Fibroblast of lung (primary cell): ENCODE data around the gene SLC2A4RG. TPM values are rescaled to one million over a fixed set of nuclear protein-coding genes. Genes with fewer than 3 reads are reported as not detected.
A peak's percentile ranks its signal among the peaks of the same experiment; 100 is the strongest.
"Not testable (repeated sequence)": the region's sequence is repeated elsewhere in the genome, so short reads cannot be mapped to it uniquely, and the experiment has no call there.

Experiments used
- DNase-seq, 2 donors: peaks; one replicate each; pipeline versions ENCODE4 v3.0.0 to v3.0.0-alpha.2; 2010; ENCODE audit warnings: low read depth in 2 of 2
- H2AFZ ChIP-seq: 2 replicates; pipeline ENCODE4 v1.5.1; 2012; ENCODE audit warnings: low read length, control low read depth, inconsistent platforms
- H3K27ac ChIP-seq: 2 replicates; pipeline ENCODE4 v1.5.1; 2011; ENCODE audit warnings: low read length, control low read depth; ENCODE audit not compliant: insufficient read depth
- H3K27me3 ChIP-seq: 2 replicates; pipeline ENCODE4 v1.5.1; 2011; ENCODE audit warnings: mild to moderate bottlenecking, low read length; ENCODE audit not compliant: control insufficient read depth, insufficient read depth
- H3K36me3 ChIP-seq: 2 replicates; pipeline ENCODE4 v1.5.1; 2011; ENCODE audit warnings: low read length; ENCODE audit not compliant: control insufficient read depth, insufficient read depth
- H3K4me1 ChIP-seq: 2 replicates; pipeline ENCODE4 v1.5.1; 2011; ENCODE audit warnings: low read length; ENCODE audit not compliant: control insufficient read depth, insufficient read depth; ENCODE audit errors: extremely low read depth
- H3K4me2 ChIP-seq: 2 replicates; pipeline ENCODE4 v1.5.1; 2011; ENCODE audit warnings: low read length, control low read depth; ENCODE audit not compliant: insufficient read depth; ENCODE audit errors: extremely low read depth
- H3K4me3 ChIP-seq, 4 experiments: fragments of 200-600 bp in 1 of 4; sonication (generic) in 1 of 4; replicated peaks in 1 of 4; 2 replicates each; pipeline ENCODE4 v1.5.1; 2011 to 2016; ENCODE audit warnings: low read length in 4 of 4, low read depth in 3 of 4, mild to moderate bottlenecking in 3 of 4, control low read depth in 2 of 4, inconsistent platforms in 1 of 4, mixed read lengths in 1 of 4; ENCODE audit not compliant: insufficient read depth in 1 of 4; ENCODE audit errors: control extremely low read depth in 1 of 4
- H3K79me2 ChIP-seq: 2 replicates; pipeline ENCODE4 v1.5.1; 2012; ENCODE audit warnings: mild to moderate bottlenecking, low read length, inconsistent platforms; ENCODE audit not compliant: control insufficient read depth, insufficient read depth
- H3K9ac ChIP-seq: 2 replicates; pipeline ENCODE4 v1.5.1; 2011; ENCODE audit warnings: mild to moderate bottlenecking, low read length, control low read depth; ENCODE audit not compliant: insufficient read depth
- H3K9me3 ChIP-seq: 2 replicates; pipeline ENCODE4 v1.5.1; 2012; ENCODE audit warnings: low read depth, low read length; ENCODE audit not compliant: control insufficient read depth, insufficient read depth
- H4K20me1 ChIP-seq: 2 replicates; pipeline ENCODE4 v1.5.1; 2011; ENCODE audit warnings: low read length; ENCODE audit not compliant: control insufficient read depth, insufficient read depth; ENCODE audit errors: extremely low read depth
- EZH2 ChIP-seq: IDR thresholded peaks from 2 replicates; pipeline ENCODE4 v1.5.1; 2012; ENCODE audit warnings: low read length, control low read depth, mild to moderate bottlenecking; ENCODE audit errors: missing control alignments
- polyA plus RNA-seq, 2 donors: library from polyadenylated mRNA; depleted of rRNA in 1 of 2; stranded (reverse) in 1 of 2; unstranded in 1 of 2; fragments of >200 nt; gene quantifications; 2 replicates each; pipeline ENCODE4 v1.2.1, GENCODE V29; 2011 to 2012; ENCODE audit warnings: missing spikeins in 1 of 2
- total RNA-seq: library from RNA; depleted of rRNA; stranded (reverse); fragments of >200 nt; gene quantifications from 2 replicates; pipeline ENCODE4 v1.2.1, GENCODE V29; 2014
- TF ChIP-seq, protein P1 (sequence below), 2 donors: IDR thresholded peaks in 1 of 2; conservative IDR thresholded peaks in 1 of 2; 1 replicate in 1 of 2; 2 replicates in 1 of 2; pipeline ENCODE4 v1.5.1; 2011 to 2012; ENCODE audit warnings: low read length in 2 of 2, control low read depth in 1 of 2, inconsistent platforms in 1 of 2, low read depth in 1 of 2, mild to moderate bottlenecking in 1 of 2

SLC2A4RG gene
- total and polyA plus RNA-seq, 2 donors (not counting 1 experiment from before 2014, with no cell fraction given), result 17.5 to 30.6 TPM

DNA sequence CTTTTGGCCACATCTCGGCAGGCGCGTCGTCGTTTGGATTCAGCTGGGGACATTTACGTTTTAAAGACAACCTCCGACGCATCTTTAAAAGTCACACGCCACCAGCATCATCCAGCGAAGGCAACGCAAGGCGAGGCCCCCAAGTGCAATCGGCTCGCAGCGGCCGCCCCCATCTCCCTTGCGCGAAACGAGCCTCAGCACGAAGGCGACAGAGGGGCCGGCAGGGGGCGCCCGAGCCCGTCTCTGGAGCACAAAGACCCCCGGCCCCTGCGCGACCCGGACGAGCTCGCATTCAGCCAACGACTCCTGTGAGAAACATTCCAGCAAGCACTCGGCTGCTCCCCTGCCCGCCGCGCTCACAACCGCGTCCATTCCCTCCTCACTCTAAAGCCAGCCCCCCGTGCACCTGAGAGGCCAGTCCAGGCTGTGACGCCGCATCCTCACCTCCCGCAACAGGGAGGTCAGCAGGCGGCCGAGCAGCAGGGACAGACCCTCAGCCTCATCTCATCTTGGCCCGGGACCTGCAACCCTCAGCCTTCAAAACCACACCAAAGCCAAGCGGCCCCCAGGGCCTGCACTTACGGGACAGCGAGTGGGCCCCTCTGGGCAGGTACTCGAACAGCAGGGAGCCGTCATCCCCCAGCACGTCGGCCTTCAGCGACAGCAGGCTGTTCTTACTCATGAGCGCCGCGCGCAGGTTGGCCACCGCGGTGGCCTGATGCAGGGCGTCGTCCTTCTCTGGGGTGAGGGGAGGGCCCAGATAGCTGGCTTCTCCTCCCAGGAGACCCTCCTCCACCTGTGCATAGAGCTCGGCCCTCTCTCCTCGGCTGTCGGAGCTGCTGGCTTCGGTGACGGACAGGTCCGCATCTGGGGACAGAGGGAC lies 35.8 kb downstream of the SLC2A4RG start:
- Histone ChIP-seq H3K4me2 (peak overlapping the region; percentile 15), H4K20me1 (no peaks in the 10 kb centered on the region), H3K9me3 (no peaks in the 10 kb centered on the region), H3K79me2 (no peaks in the 10 kb centered on the region), H2AFZ (no peak overlapping the region), H3K4me3 (peak overlapping the region in 1 of 4 experiments; percentile 30), H3K4me1 (peaks cover 4% of the 10 kb centered on the region), H3K36me3 (no peaks in the 10 kb centered on the region), H3K27ac (no peak overlapping the region), H3K9ac (no peak overlapping the region), H3K27me3 (no peaks in the 10 kb centered on the region)
- TF ChIP-seq, protein P1, sequence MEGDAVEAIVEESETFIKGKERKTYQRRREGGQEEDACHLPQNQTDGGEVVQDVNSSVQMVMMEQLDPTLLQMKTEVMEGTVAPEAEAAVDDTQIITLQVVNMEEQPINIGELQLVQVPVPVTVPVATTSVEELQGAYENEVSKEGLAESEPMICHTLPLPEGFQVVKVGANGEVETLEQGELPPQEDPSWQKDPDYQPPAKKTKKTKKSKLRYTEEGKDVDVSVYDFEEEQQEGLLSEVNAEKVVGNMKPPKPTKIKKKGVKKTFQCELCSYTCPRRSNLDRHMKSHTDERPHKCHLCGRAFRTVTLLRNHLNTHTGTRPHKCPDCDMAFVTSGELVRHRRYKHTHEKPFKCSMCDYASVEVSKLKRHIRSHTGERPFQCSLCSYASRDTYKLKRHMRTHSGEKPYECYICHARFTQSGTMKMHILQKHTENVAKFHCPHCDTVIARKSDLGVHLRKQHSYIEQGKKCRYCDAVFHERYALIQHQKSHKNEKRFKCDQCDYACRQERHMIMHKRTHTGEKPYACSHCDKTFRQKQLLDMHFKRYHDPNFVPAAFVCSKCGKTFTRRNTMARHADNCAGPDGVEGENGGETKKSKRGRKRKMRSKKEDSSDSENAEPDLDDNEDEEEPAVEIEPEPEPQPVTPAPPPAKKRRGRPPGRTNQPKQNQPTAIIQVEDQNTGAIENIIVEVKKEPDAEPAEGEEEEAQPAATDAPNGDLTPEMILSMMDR (conservative IDR thresholded peaks at IDR 0.05 in 1 of 2, IDR thresholded peaks at IDR 0.05 in 1 of 2; ENCODE audit: low read depth in 1 of 2, low read length in 2 of 2), result peak; percentile 30 to 64
- no peak for TF ChIP-seq EZH2
- peak; percentile 31 to 46 for DNase-seq

DNA sequence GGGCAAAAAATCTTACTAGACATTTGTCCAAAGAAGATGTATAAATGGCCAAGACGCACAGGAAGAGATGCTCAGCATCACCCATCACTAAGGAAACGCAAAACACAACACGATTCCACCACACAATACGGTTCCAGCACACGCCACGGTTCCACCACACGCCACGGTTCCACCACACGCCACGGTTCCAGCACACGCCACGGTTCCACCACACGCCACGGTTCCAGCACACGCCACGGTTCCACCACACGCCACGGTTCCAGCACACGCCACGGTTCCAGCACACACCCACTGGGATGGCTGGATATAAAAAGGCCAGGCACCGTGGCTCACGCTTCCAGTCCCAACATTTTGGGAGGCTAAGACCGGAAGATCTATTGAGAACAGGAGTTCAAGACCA lies 37.3 kb downstream of the SLC2A4RG start:
- H2AFZ ChIP-seq, H4K20me1 ChIP-seq, H3K4me3 ChIP-seq, H3K9ac ChIP-seq, H3K27me3 ChIP-seq, H3K4me2 ChIP-seq, H3K4me1 ChIP-seq, DNase-seq, H3K79me2 ChIP-seq, H3K36me3 ChIP-seq, H3K9me3 ChIP-seq, H3K27ac ChIP-seq: not testable (repeated sequence)

DNA sequence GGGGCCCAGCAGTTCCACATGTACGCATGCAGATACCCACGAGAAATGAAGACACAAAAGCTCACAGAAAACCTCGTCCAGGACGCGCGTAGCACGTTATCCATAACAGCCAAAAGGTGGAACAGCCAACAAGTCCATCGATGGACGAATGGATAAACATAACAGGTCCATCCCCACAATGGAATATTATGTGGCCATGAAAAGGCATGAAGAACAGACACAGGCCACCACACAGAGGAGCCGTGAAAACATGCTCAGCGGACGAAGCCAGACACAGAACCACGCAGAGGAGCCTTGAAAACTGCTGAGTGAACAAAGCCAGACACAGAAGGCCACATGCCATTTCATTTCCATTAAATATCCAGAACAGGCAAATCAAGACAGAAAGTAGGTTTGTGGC lies 38.0 kb downstream of the SLC2A4RG start:
- Histone ChIP-seq H3K27ac (no peak overlapping the region), H3K4me1 (peaks cover 4% of the 10 kb centered on the region), H3K4me2 (no peak overlapping the region), H3K9ac (no peak overlapping the region), H2AFZ (no peak overlapping the region), H4K20me1 (no peaks in the 10 kb centered on the region), H3K79me2 (no peaks in the 10 kb centered on the region), H3K9me3 (no peaks in the 10 kb centered on the region), H3K27me3 (no peaks in the 10 kb centered on the region), H3K36me3 (no peaks in the 10 kb centered on the region), H3K4me3 (no peak overlapping the region)
- no peak for TF ChIP-seq EZH2
- TF ChIP-seq, protein P1 (conservative IDR thresholded peaks at IDR 0.05 in 1 of 2, IDR thresholded peaks at IDR 0.05 in 1 of 2; ENCODE audit: low read depth in 1 of 2, low read length in 2 of 2), result no peak
- no peak for DNase-seq
